ENCODE results near the gene AP1S1.
A peak's percentile ranks its signal among the peaks of the same experiment; 100 is the strongest.

The AP1S1 gene

DNA sequence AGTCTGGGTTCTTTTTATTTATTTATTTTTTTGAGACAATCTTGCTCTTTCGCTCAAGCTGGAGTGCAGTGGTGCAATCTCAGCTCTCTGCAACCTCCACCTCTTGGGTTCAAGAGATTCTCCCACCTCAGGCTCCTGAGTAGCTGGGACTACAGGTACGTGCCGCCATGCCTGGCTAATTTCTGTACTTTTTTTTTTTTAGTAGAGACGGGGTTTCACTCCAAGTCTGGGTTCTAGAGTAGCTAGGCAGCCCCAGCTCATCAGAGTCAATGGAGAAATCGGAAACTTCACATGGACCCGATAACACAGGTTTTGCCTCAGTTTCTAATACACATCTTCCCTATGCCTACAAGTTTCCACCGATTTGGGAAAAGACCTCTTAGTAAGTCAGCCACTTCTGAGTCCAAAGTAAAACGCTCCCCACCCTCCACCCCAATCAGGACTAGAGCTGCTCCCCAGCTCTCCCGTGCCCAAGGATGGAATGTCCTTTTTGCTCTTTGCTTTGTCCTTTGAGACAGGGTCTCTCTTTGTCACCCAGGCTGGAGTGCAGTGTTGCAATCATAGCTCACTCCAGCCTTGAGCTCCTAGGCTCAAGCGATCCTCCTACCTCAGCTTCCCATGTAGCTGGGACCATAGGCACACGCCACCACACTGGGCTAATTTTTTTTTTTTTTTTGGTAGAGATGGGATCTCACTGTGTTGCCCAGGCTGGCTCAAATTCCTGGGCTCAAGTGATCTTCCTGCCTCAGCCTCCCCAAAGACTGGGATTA is 31.2 kb upstream of the AP1S1 start:
- H3K79me2 ChIP-seq (ENCODE audit: insufficient read depth, low read length): no peaks in the 10 kb centered on the region
- no peak overlapping the region for H3K4me2 ChIP-seq (ENCODE audit: insufficient read depth, low read length)
- 0 out of 2 replicates have a peak, but pooled peaks cover 3% of the 10 kb centered on the region for H4K20me1 ChIP-seq (ENCODE audit: insufficient read depth, low read length)
- TF ChIP-seq, protein P1, sequence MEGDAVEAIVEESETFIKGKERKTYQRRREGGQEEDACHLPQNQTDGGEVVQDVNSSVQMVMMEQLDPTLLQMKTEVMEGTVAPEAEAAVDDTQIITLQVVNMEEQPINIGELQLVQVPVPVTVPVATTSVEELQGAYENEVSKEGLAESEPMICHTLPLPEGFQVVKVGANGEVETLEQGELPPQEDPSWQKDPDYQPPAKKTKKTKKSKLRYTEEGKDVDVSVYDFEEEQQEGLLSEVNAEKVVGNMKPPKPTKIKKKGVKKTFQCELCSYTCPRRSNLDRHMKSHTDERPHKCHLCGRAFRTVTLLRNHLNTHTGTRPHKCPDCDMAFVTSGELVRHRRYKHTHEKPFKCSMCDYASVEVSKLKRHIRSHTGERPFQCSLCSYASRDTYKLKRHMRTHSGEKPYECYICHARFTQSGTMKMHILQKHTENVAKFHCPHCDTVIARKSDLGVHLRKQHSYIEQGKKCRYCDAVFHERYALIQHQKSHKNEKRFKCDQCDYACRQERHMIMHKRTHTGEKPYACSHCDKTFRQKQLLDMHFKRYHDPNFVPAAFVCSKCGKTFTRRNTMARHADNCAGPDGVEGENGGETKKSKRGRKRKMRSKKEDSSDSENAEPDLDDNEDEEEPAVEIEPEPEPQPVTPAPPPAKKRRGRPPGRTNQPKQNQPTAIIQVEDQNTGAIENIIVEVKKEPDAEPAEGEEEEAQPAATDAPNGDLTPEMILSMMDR (IDR thresholded peaks at IDR 0.05; ENCODE audit: borderline replicate concordance, extremely low read depth, low read length, poor library complexity, severe bottlenecking): no peak
- TF ChIP-seq EZH2 (IDR thresholded peaks at IDR 0.05; ENCODE audit: borderline replicate concordance, low read depth, low read length, severe bottlenecking): no peak
- H3K4me1 ChIP-seq (ENCODE audit: insufficient read depth, low read length): peaks cover 37% of the 10 kb centered on the region
- no peak for DNase-seq
- H3K9ac ChIP-seq (ENCODE audit: low read depth, low read length): no peak overlapping the region
- no peaks in the 10 kb centered on the region for H3K27me3 ChIP-seq (ENCODE audit: insufficient read depth, low read length, poor library complexity)
- no peak overlapping the region for H3K27ac ChIP-seq (ENCODE audit: low read length)
- no peak overlapping the region for H2AFZ ChIP-seq (ENCODE audit: low read depth, low read length)
- H3K9me3 ChIP-seq (ENCODE audit: insufficient read depth, low read length, severe bottlenecking): no peaks in the 10 kb centered on the region
- no peaks in the 10 kb centered on the region for H3K36me3 ChIP-seq (ENCODE audit: insufficient read depth, low read length)
- no peak overlapping the region for H3K4me3 ChIP-seq (ENCODE audit: low read depth in 1 of 2, low read length in 2 of 2)
- ATAC-seq (ENCODE audit: insufficient read depth, low read depth): no peak

DNA sequence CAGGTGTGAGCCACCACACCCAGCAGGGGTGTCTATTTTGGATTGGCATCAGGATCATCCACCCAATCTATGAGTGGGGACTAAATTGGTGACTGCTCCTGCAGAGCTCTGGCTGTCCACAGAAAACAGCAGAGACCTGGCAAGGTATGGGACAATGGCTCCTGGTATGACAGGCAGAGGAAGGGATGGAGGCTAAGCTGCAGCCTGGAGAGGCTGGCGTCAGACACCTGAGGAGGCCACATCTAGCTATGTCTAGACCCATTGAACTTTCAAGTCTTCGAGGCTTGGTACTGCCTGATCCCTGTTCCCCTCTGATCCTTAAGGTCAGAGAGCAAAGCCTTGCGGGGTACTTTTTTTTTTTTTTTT is 30.6 kb upstream of the AP1S1 start:
- H3K27me3 ChIP-seq (ENCODE audit: insufficient read depth, low read length, poor library complexity): no peaks in the 10 kb centered on the region
- no peak overlapping the region for H3K27ac ChIP-seq (ENCODE audit: low read length)
- H3K4me2 ChIP-seq (ENCODE audit: insufficient read depth, low read length): no peak overlapping the region

DNA sequence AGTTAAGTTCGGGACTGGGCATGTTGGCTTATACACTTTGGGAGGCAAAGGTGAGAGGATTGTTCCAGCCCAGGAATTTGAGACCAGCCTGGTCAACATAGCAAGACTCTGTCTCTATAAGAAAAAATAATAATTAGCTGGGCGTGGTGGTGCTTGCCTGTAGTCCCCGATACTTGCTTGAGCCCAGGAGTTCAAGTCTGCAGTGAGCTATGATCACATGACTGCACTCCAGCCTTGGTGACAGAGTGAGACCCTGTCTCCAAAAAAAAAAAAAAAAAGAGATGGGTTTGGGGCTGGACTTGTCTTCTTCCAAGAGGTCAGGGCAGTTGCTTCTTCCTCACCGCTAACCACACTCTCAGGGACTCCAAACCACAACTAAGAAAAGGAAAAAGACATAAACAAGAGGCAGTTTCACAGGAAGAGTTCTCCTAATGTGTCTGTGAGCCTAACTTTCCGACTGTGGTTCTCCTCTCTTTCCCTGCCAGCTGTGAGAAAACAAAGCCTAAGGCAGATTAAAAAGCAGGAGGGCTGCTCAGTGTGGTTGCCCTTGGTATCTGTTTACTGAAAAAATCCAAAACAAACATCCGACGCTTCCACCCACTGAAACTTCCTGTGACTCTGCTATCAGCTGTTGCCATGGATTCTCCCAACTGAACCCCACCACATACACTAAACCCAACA is 29.8 kb upstream of the AP1S1 start:
- Histone ChIP-seq H3K4me1 (ENCODE audit: insufficient read depth, low read length) (peaks cover 37% of the 10 kb centered on the region), H3K27me3 (ENCODE audit: insufficient read depth, low read length, poor library complexity) (no peaks in the 10 kb centered on the region), H3K4me3 (ENCODE audit: low read depth in 1 of 2, low read length in 2 of 2) (0 out of 4 replicates have a peak overlapping the region, but pooled peaks of 1 of the 2 experiments have one; percentile 15), H3K36me3 (ENCODE audit: insufficient read depth, low read length) (no peaks in the 10 kb centered on the region), H2AFZ (ENCODE audit: low read depth, low read length) (no peak overlapping the region), H3K9me3 (ENCODE audit: insufficient read depth, low read length, severe bottlenecking) (no peaks in the 10 kb centered on the region), H3K4me2 (ENCODE audit: insufficient read depth, low read length) (peak overlapping the region; percentile 47), H3K27ac (ENCODE audit: low read length) (peak overlapping the region; percentile 75), H3K79me2 (ENCODE audit: insufficient read depth, low read length) (no peaks in the 10 kb centered on the region), H3K9ac (ENCODE audit: low read depth, low read length) (peak overlapping the region; percentile 23; the same call in 1 of the 2 replicates), H4K20me1 (ENCODE audit: insufficient read depth, low read length) (0 out of 2 replicates have a peak, but pooled peaks cover 3% of the 10 kb centered on the region)
- ATAC-seq (ENCODE audit: insufficient read depth, low read depth): peak; percentile 39
- TF ChIP-seq, protein P1 (IDR thresholded peaks at IDR 0.05; ENCODE audit: borderline replicate concordance, extremely low read depth, low read length, poor library complexity, severe bottlenecking): no peak
- no peak for TF ChIP-seq EZH2 (IDR thresholded peaks at IDR 0.05; ENCODE audit: borderline replicate concordance, low read depth, low read length, severe bottlenecking)
- DNase-seq: peak; percentile 59

More for the DNA sequence above, 30.6 kb upstream of the AP1S1 start:
- DNase-seq (no peak), ATAC-seq (ENCODE audit: insufficient read depth, low read depth) (no peak)
- Histone ChIP-seq H4K20me1 (ENCODE audit: insufficient read depth, low read length) (0 out of 2 replicates have a peak, but pooled peaks cover 3% of the 10 kb centered on the region), H3K79me2 (ENCODE audit: insufficient read depth, low read length) (no peaks in the 10 kb centered on the region), H3K9ac (ENCODE audit: low read depth, low read length) (no peak overlapping the region), H3K9me3 (ENCODE audit: insufficient read depth, low read length, severe bottlenecking) (no peaks in the 10 kb centered on the region), H3K4me1 (ENCODE audit: insufficient read depth, low read length) (peaks cover 37% of the 10 kb centered on the region), H3K36me3 (ENCODE audit: insufficient read depth, low read length) (no peaks in the 10 kb centered on the region), H2AFZ (ENCODE audit: low read depth, low read length) (no peak overlapping the region), H3K4me3 (ENCODE audit: low read depth in 1 of 2, low read length in 2 of 2) (no peak overlapping the region)
- TF ChIP-seq, protein P1 (IDR thresholded peaks at IDR 0.05; ENCODE audit: borderline replicate concordance, extremely low read depth, low read length, poor library complexity, severe bottlenecking): no peak
- no peak for TF ChIP-seq EZH2 (IDR thresholded peaks at IDR 0.05; ENCODE audit: borderline replicate concordance, low read depth, low read length, severe bottlenecking)
